Activated T-helper 9 cell treated with anti-CD3 and anti-CD28 coated beads, Interleukin-2, amount 50 U/mL, for 16 hours (primary cell): ENCODE measurements around the gene SLC25A21.

Source experiments
- DNase-seq: peaks from one replicate; pipeline ENCODE4 v3.0.0-alpha.2; 2020; ENCODE audit warnings: low read depth

Gene SLC25A21

GRCh38 chr14:37045340-37046061, 126.9 kb downstream of the SLC25A21 start:
- DNase-seq = no peak

DNA sequence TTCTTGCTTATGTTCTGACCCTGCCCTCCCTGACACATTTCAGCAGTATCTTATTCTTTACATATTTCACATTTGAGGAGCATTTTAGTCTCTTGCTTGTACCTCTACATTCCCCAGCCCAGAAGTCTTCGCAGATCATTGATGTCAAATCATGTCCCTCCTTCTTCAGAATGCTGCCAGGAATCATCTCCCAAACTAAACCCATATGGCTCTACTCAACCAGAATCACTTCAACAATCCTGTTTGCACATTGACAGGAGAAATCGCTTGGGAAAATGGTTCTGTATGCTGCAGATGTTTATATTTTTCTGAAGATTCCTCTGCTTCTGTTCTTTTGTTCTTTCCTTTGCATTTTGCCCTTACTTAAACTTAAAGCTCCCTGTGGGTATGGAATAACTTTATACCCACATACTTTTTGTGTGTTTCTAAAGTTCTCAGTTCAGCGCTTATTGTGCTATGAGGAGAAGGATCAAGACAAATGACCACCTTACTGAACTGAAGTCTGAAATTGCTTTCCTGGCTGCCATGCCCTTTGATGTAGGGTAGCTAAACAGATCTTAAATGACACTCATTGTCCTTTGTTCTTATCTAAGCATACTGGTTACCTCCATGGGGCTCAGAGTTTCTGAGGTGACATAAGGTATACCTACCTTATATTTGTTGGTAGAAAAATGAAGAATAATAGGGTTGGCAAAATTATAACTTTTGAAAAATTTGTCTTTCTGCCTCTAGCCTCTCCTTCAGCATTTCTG, 134.6 kb downstream of the SLC25A21 start:
- no peak for DNase-seq

- DNase-seq = no peak
Measured at GRCh38 chr14:37036669-37037341, 135.6 kb downstream of the SLC25A21 start.

- no peak for DNase-seq
Measured at GRCh38 chr14:37035401-37035800, 137.0 kb downstream of the SLC25A21 start.

GRCh38 chr14:37034410-37035285, 137.8 kb downstream of the SLC25A21 start:
- DNase-seq = no peak

DNA sequence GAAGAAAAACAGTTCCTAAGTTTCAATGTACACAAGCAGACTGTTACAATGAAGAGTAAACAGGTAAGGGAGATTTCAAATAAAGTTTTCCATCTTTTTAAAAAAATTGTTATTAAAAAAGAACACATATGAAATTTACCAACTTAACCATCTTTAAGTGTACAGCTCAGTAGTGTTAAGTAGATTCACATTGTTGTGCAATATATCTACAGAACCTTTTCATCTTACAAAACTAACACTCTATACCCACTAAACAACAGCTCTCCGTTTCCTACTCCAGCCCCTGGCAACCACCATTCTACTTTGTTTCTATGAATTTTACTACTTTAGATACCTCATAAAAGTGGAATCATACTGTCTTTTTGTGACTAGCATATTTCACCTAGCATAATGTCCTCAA, 139.5 kb downstream of the SLC25A21 start:
- DNase-seq = no peak

DNA sequence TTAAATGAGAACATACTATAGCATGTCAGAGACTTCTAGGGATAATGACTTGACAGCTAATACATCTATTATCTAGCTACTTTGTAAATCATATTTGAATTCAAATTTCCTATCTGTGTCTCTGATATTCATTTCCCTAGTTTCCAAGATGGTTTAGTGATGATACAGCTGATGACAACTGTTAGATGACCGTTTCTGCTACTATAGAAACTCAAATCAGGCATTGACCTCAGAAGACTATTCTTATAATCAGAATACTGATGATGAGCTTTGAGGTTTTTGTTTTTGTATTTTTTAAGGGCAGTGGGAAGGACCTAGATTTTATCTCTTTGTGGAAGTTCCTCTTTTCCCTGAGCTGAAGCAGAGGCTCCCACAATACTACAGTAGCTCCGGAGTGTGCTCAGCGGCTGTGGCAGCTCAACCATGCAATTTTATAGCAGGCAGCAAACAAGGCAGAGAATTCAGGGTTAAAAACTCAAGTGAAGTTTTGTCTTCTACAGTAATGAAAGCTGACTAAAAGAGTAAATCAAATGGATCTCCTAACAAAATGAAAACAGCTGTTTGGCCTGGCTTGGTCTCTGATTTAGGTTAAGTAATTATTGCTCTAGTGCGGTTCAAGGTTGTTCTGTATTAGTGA, 145.1 kb downstream of the SLC25A21 start:
- no peak for DNase-seq

- no peak for DNase-seq
Measured at GRCh38 chr14:37023875-37024565, 148.4 kb downstream of the SLC25A21 start.

DNA sequence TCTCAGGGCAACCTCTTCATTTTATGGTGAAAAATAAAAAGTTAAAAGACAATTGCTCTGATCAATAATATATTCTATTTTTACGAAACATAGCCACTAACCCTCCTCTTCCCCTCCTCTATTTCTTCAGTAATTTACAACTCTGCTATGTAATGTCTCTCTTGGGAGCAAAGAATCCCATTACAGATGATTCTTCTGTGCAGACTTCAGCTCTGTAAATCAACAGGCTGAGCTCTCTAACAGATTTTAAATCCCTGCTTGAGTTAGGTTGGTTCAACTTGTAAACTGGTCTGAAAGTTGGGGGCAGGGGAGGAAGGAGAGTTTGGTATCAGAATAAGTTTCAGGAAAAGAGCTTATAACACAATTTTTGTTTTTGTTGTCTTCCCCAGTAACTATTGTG, 151.0 kb downstream of the SLC25A21 start:
- no peak for DNase-seq

- no peak for DNase-seq
Measured at GRCh38 chr14:37019488-37019887, 152.9 kb downstream of the SLC25A21 start.

- DNase-seq = no peak
Measured at GRCh38 chr14:37018571-37019240, 153.7 kb downstream of the SLC25A21 start.

GRCh38 chr14:37013078-37013477, 159.3 kb downstream of the SLC25A21 start:
- DNase-seq = no peak

DNA sequence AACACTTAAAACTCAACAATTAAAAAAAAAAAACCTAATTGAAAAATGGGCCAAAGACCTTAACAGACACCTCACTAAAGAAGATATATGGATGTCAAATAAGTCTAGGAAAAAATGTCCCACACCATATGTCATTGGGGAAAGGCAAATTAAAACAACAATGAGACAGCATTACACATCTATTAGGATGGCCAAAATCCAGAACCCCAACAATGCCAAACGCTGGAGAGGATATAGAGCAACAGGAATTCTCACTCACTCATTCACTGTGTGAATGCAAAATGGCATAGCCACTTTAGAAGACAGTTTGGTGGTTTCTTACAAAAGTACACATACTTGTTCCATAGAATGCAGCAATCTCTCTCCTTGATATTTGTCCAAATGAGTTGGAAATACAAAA, 173.7 kb downstream of the SLC25A21 start:
- DNase-seq = no peak

DNA sequence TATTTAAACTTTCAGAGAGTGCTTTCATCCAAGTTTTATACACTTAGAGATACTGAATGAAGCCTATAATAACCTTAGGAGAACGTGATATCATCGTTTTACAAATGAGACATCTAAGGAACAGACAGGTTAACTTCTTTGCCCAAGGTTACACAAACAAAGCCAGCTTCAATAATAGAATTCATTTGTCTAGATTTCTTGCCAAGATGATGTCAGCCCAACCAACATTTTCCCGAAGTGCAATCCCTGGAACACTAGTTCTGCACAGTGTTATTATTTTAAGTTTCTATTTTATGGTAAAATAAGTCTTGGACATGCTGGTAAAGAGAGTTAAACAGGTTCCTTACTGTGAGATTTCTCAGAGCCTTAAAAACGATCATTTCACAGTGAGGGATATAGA, 174.6 kb downstream of the SLC25A21 start:
- no peak for DNase-seq

GRCh38 chr14:36996857-36997590, 175.4 kb downstream of the SLC25A21 start:
- no peak for DNase-seq

DNA sequence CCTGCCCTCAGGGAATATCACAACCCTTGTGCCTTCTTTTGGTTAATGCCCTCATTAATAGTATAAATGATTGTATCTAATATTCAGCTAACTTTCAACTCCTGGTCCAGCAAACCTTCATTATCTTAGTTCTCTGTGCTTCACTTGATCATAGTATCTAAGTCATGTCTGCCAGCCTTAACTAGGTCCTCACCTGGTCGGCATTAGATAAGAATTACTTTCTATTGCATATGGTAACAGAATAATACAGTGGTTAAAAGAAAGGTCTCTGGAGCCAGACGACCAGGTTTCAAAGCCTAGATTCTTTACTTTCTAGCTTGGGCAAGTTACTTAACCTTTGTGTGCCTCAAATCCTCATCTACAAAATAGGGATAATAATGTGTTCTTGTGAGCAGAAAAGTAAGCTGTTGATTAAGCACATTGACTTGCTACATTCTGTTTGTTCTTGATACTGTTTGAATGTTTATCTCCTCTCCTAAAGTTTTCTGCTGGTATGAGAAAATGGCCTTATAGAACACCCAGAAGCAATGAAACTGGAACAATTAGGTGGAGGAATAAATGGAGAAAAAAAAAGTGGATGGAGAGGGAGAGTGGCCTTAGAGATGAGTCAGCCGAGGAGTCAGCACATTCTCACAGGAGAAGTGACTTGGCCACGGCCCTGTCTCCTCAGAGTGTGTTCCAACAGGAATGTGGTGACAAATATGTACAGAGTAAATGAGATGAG, 176.1 kb downstream of the SLC25A21 start:
- DNase-seq = no peak

DNA sequence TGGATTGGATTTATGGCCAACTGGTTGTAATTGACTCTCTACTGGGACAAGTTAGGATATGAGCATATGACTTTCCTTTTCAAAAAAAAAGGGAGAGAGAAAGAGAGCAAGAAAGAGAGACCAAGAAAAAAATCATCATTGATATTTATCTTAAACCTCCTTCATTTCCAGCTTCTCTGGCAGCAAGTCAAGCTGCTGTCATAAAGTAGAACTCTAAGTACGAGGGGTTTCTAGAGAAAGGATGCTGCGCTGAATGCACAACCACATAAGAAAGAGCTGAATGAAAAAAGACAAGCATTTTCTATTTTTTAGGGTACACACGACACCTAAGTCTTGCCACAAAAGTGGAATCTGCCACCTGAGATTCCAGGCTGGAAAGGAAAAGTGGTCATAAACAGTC, 182.6 kb downstream of the SLC25A21 start:
- DNase-seq = no peak

DNA sequence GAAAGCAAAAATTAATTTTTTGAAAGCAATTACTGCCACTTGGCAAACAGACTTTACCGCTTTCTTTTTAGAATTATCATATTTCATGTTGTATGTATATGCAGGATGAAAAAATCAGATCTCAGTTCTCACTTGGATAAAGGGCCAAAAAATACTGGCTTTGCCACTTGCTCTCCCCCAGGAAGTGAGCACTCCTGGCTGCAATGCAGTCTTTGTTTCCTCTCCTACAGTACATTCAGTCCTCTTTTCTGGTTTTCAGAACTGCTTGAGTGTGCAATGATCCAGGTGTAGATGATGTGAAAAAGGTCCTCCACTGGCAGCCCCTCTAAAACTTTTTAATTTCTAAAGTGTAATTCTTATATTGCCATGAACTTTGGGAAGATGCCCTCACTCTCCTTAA, 183.4 kb downstream of the SLC25A21 start:
- no peak for DNase-seq

DNA sequence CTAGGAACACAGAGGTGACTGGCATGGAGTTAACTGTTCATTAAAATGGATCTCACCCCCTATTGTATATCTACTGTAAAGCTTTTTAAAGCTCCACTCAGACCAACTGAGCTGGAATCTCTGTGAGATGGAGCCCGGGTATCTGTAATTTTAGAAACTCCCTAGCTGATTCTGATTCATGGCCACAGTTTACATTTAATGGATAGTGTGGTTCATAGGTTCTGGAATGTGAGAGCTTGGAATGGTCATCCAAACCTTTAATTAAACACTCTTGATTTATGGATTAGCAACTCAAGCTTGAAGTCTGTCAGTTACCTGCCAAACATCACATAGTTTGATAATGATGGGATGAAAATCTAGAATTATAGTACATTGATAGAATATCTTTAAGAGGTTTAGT, 183.8 kb downstream of the SLC25A21 start:
- DNase-seq = no peak
